Gastroesophageal sphincter (tissue), 4 donors: ENCODE data around the gene MAML3. TPM values are rescaled to one million over a fixed set of nuclear protein-coding genes. Genes with fewer than 3 reads are reported as not detected.

Experiments
- ATAC-seq: fragments of 150-250 bp; one replicate; pipeline ENCODE4 v1.9.1; 2016; ENCODE audit warnings: mild to moderate bottlenecking, moderate library complexity
- H3K27ac ChIP-seq, 4 donors: fragments of 200-600 bp; sonication (generic) in 3 of 4; 1 replicate in 3 of 4; 2 replicates in 1 of 4; pipeline ENCODE4 v1.5.1; 2016 to 2019
- H3K27me3 ChIP-seq: fragments of 200-600 bp; sonication (generic); one replicate; pipeline ENCODE4 v1.5.1; 2019
- H3K36me3 ChIP-seq, 2 donors: fragments of 200-600 bp; sonication (generic); one replicate each; pipeline ENCODE4 v1.5.1; 2019; ENCODE audit warnings: control low read depth in 1 of 2
- H3K4me1 ChIP-seq, 3 donors: fragments of 200-600 bp; sonication (generic); 1 replicate in 2 of 3; 2 replicates in 1 of 3; pipeline ENCODE4 v1.5.1; 2016 to 2019; ENCODE audit warnings: control low read depth in 2 of 3
- H3K4me3 ChIP-seq, 2 donors: fragments of 200-600 bp; sonication (generic); one replicate each; pipeline ENCODE4 v1.5.1; 2019; ENCODE audit warnings: mild to moderate bottlenecking in 1 of 2, moderate library complexity in 1 of 2
- H3K9me3 ChIP-seq, 3 donors: fragments of 200-600 bp; sonication (generic); one replicate each; pipeline ENCODE4 v1.5.1; 2017 to 2019; ENCODE audit warnings: control low read depth in 2 of 3
- EP300 ChIP-seq: sonication (generic); formaldehyde crosslinking; IDR thresholded peaks from one replicate; pipeline ENCODE4 v1.6.1; 2017; ENCODE audit warnings: antibody characterized with exemption, mild to moderate bottlenecking
- POLR2A ChIP-seq, 2 donors: fragments of 450-650 bp; IDR thresholded peaks; one replicate each; pipeline ENCODE4 v1.6.1; 2017; ENCODE audit warnings: antibody characterized with exemption in 2 of 2, mild to moderate bottlenecking in 2 of 2, moderate library complexity in 1 of 2
- POLR2AphosphoS5 ChIP-seq: sonication (generic); formaldehyde crosslinking; IDR thresholded peaks from one replicate; pipeline ENCODE4 v1.6.1; 2017; ENCODE audit warnings: antibody characterized with exemption
- WGBS, 2 donors: methylation state at CpG; one replicate each; pipeline ENCODE4 v1.1.5; 2018; ENCODE audit warnings: low coverage in 1 of 2; 5-methylcytosine and 5-hydroxymethylcytosine counted together
- total RNA-seq, 4 donors: library from RNA; depleted of rRNA; stranded (reverse); fragments of >200 nt; gene quantifications; one replicate each; pipeline ENCODE4 v1.1.0, GENCODE V29; 2016
- TF ChIP-seq, protein P1 (sequence below), 4 experiments: fragments of 200-600 bp in 2 of 4; fragments of 450-650 bp in 2 of 4; sonication (generic) in 1 of 4; IDR thresholded peaks; one replicate each; pipeline ENCODE4 v1.5.1; 2017 to 2019; ENCODE audit warnings: antibody characterized with exemption in 4 of 4, mild to moderate bottlenecking in 2 of 4, moderate library complexity in 2 of 4

The MAML3 gene
- total RNA-seq, 4 donors from 2014 or later: 5.3 to 10.6 (median 9.3) TPM

DNA sequence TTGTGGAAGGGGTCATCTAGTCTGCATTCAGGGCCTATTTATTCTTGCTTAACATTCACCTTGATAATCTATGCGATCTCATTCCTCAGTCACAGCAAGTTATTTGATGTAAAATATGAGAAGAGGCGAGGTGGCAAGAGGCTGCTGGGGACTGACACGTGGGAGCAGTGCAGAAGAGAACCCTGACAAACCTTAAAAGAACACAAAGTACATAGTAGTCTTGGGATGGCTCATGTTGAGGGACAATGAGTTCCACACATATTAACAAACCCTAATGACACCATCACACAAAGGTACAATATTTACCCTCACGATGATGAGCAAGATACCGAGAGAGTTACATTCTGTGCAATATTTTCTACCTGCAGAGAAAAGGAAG, 57.5 kb downstream of the MAML3 start:
- Histone ChIP-seq H3K27me3 (no peaks in the 10 kb centered on the region), H3K4me3 (no peak overlapping the region), H3K36me3 (no peaks in the 10 kb centered on the region), H3K27ac (peak overlapping the region in 3 of 4 donors; percentile 40 to 69 (median 62)), H3K9me3 (no peaks in the 10 kb centered on the region), H3K4me1 (peaks cover 0 to 70% (median 7%) of the 10 kb centered on the region in 3 donors)
- ATAC-seq: no peak
- 79 to 90% methylated on average over 5 of the region's 5 CpGs for WGBS, 2 donors
- TF ChIP-seq, protein P1, sequence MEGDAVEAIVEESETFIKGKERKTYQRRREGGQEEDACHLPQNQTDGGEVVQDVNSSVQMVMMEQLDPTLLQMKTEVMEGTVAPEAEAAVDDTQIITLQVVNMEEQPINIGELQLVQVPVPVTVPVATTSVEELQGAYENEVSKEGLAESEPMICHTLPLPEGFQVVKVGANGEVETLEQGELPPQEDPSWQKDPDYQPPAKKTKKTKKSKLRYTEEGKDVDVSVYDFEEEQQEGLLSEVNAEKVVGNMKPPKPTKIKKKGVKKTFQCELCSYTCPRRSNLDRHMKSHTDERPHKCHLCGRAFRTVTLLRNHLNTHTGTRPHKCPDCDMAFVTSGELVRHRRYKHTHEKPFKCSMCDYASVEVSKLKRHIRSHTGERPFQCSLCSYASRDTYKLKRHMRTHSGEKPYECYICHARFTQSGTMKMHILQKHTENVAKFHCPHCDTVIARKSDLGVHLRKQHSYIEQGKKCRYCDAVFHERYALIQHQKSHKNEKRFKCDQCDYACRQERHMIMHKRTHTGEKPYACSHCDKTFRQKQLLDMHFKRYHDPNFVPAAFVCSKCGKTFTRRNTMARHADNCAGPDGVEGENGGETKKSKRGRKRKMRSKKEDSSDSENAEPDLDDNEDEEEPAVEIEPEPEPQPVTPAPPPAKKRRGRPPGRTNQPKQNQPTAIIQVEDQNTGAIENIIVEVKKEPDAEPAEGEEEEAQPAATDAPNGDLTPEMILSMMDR (IDR thresholded peaks at IDR 0.05): no peak
- TF ChIP-seq POLR2AphosphoS5 (no peak), EP300 (no peak), POLR2A (IDR thresholded peaks at IDR 0.05) (no peak)

DNA sequence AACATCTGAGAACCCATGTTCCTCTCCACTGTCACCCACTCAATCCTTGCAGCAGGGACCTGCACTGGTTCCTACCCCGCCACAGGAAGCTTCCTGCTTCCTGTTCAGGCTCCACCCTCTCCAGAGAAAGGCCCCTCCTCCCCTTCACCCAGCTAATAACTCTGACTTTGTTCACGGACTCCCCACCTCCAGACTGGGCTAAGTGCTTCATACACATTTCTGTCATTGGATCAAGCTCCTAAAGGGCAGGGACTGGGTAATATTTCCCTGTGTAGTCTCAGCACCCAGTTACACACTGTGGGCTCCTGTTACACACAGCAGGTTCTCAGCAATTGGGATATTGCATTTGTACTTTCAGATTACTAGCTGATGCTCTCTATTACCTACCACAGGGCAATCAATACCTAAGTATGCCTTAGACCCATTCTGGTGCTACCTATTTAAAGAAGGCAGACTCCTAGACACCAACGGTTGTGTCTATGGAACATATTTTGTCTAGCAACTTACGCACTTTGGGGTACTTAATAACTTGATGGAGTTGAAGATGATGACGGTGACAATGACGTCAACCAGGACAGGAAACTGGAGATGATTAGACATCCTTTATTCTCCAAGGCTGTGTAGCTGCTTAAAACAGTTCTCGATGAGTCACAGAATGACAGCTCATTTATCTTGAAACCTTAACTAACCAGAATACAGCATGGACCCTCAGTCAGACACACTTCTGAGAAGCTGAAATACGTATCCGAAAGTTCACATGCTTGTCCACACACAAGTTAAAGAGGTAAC, 58.1 kb downstream of the MAML3 start:
- no peaks in the 10 kb centered on the region for H3K36me3 ChIP-seq
- peak; percentile 34 for ATAC-seq
- H3K4me3 ChIP-seq: no peak overlapping the region
- peak overlapping the region in 3 of 4 donors; percentile 40 to 69 (median 62) for H3K27ac ChIP-seq
- H3K9me3 ChIP-seq: no peaks in the 10 kb centered on the region
- WGBS, 2 donors: 51 to 54% methylated on average over 8 to 9 of the region's 9 CpGs
- no peaks in the 10 kb centered on the region for H3K27me3 ChIP-seq
- H3K4me1 ChIP-seq: peaks cover 0 to 71% (median 7%) of the 10 kb centered on the region in 3 donors
- TF ChIP-seq EP300 (no peak), POLR2A (IDR thresholded peaks at IDR 0.05) (no peak), POLR2AphosphoS5 (peak; percentile 7)
- TF ChIP-seq, protein P1 (IDR thresholded peaks at IDR 0.05): no peak

DNA sequence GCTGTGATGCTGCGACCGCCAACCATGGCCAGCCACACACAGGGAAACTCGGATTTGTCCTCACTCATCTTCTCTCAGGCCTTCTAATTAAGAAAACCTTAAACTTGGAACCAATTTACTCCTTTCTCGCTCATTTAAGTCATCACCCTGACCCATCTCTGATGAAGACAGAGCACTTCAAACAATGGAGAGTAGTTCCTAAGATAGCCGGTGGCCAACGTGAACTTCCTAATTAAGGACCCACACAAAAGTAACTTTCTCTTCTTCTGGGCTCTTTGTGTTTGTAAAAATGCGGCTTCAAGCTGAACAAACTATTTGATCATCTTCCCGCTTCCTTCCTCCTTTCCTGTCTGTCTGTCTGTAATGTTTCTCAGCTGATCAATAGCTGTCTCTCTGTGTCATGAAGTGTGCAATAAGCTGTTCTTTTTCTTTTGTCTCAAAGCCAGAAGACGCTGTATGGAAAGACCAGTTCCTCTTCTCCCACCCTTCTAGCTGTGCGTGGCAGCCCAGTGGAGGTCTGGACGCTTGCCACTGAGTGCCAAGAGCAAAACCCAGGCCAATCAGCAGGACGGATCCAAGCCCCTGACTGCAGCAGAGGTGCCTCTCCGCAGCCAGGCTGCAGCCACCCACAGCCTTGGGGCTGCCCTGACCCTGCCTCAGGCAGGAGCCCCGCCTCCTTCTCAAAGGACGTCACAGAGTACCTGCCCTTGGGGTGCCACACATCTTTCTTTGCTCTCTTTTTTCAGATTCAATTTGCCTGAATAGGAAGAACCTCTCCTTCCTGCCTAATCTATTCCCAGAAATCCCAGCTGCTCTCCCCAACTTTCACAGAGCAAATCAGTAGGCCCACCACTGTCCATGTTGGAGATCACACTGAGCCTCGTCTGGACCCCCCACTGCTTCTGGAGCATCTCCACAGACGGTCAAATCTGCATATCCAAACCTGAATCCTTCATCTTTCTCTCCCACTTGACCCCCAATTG, 59.3 kb downstream of the MAML3 start:
- H3K4me3 ChIP-seq: no peak overlapping the region
- peaks cover 0 to 71% (median 7%) of the 10 kb centered on the region in 3 donors for H3K4me1 ChIP-seq
- WGBS, 2 donors: 61 to 65% methylated on average over 9 to 17 of the region's 17 CpGs
- TF ChIP-seq POLR2AphosphoS5: peak; percentile 19
- TF ChIP-seq, protein P1 (IDR thresholded peaks at IDR 0.05): no peak
- H3K27me3 ChIP-seq: no peaks in the 10 kb centered on the region
- peak overlapping the region in 3 of 4 donors; percentile 40 to 69 (median 62) for H3K27ac ChIP-seq
- ATAC-seq: peak; percentile 61
- no peaks in the 10 kb centered on the region for H3K36me3 ChIP-seq
- H3K9me3 ChIP-seq: no peaks in the 10 kb centered on the region

DNA sequence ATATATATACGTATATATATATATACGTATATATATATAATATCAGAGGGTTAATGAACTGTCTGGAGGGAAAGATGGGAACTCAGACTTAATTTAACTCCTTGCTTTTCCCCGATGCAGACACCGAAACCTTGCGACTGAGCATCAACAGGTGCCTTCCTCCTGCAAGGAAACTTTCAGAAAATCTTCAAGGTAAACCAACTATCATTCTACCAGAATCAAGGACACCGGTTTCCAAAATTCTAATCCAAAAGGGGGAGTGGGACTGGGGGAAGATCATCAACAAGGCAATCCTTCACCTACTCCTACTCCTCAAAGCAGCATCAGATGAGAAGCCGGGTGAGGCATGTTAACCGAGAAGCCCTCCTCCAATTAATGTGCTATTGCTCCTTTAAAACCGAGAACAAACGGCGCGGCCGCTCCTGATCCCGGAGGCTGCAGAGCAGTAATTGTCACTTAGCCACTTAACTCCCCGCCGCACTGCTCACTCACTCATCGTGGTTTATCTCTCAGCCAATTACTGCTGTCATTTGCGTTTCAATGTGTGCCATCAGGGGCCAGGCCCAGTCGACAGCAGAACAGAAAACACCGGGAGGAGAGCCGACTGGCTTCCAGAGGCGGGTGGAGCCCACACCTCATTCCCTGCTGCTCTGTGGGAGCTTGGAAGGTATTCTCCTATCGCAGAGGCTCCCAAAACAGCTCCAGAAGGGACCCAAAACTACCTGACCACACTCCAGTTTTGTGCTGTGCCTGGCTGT, 61.7 kb downstream of the MAML3 start:
- ATAC-seq: peak; percentile 23
- Histone ChIP-seq H3K27ac (peak overlapping the region; percentile 51 to 76 (median 72)), H3K27me3 (no peaks in the 10 kb centered on the region), H3K36me3 (no peaks in the 10 kb centered on the region), H3K9me3 (no peaks in the 10 kb centered on the region), H3K4me1 (peaks cover 0 to 57% (median 7%) of the 10 kb centered on the region in 3 donors), H3K4me3 (peak overlapping the region; percentile 37 to 49)
- WGBS, 2 donors: 24 to 29% methylated on average over 11 to 17 of the region's 23 CpGs
- no peak for TF ChIP-seq POLR2A (IDR thresholded peaks at IDR 0.05)
- no peak for TF ChIP-seq EP300
- TF ChIP-seq, protein P1 (IDR thresholded peaks at IDR 0.05): no peak
- TF ChIP-seq POLR2AphosphoS5: no peak
